Keratinocyte (primary cell): ENCODE measurements around the gene PTPN5. TPM values are rescaled to one million over a fixed set of nuclear protein-coding genes. Genes with fewer than 3 reads are reported as not detected.

Experiments used
- DNase-seq: peaks from one replicate; pipeline ENCODE4 v3.0.0-alpha.2; 2011; ENCODE audit warnings: low read depth, missing footprints, low spot score
- FAIRE-seq: peaks from 2 replicates; lab custom pipeline; 2011; peaks lifted over from hg19 to GRCh38; lab: Jason Lieb, UNC
- H2AFZ ChIP-seq: 2 replicates; pipeline ENCODE4 v1.6.0; 2012; ENCODE audit warnings: low read length, control low read depth, inconsistent platforms; ENCODE audit not compliant: control insufficient read depth
- H3K27ac ChIP-seq: 2 replicates; pipeline ENCODE4 v1.5.1; 2011; ENCODE audit warnings: low read length; ENCODE audit not compliant: control insufficient read depth, insufficient read depth
- H3K27me3 ChIP-seq: 3 replicates; pipeline ENCODE4 v1.6.0; 2011; ENCODE audit warnings: low read length; ENCODE audit not compliant: control insufficient read depth, insufficient read depth; ENCODE audit errors: extremely low read depth
- H3K36me3 ChIP-seq, 2 experiments: 2 replicates in 1 of 2; 3 replicates in 1 of 2; pipeline ENCODE4 v1.5.1; 2011; ENCODE audit warnings: low read length in 2 of 2, mild to moderate bottlenecking in 1 of 2; ENCODE audit not compliant: control insufficient read depth in 2 of 2, insufficient read depth in 2 of 2; ENCODE audit errors: extremely low read depth in 1 of 2
- H3K4me1 ChIP-seq: 3 replicates; pipeline ENCODE4 v1.5.1; 2011; ENCODE audit warnings: low read length; ENCODE audit not compliant: control insufficient read depth, insufficient read depth; ENCODE audit errors: extremely low read depth
- H3K4me2 ChIP-seq: 3 replicates; pipeline ENCODE4 v1.6.0; 2011; ENCODE audit warnings: low read depth, low read length; ENCODE audit not compliant: control insufficient read depth, insufficient read depth; ENCODE audit errors: extremely low read depth
- H3K4me3 ChIP-seq, 3 experiments: fragments of 200-600 bp in 1 of 3; sonication (generic) in 1 of 3; 2 replicates in 2 of 3; 3 replicates in 1 of 3; pipeline ENCODE4 v1.5.1; 2011 to 2016; ENCODE audit warnings: low read length in 3 of 3, mild to moderate bottlenecking in 3 of 3, control low read depth in 2 of 3, inconsistent platforms in 1 of 3, low read depth in 1 of 3, mixed read lengths in 1 of 3, mixed run types in 1 of 3, moderate library complexity in 1 of 3; ENCODE audit not compliant: control insufficient read depth in 2 of 3, insufficient read depth in 2 of 3; ENCODE audit errors: extremely low read depth in 1 of 3
- H3K79me2 ChIP-seq: 2 replicates; pipeline ENCODE4 v1.6.0; 2012; ENCODE audit warnings: low read length; ENCODE audit not compliant: control insufficient read depth, insufficient read depth
- H3K9ac ChIP-seq: 3 replicates; pipeline ENCODE4 v1.6.0; 2011; ENCODE audit warnings: low read length; ENCODE audit not compliant: control insufficient read depth, insufficient read depth; ENCODE audit errors: extremely low read depth
- H3K9me1 ChIP-seq: 3 replicates; pipeline ENCODE4 v1.6.0; 2011; ENCODE audit warnings: low read length; ENCODE audit not compliant: control insufficient read depth, insufficient read depth; ENCODE audit errors: extremely low read depth
- H3K9me3 ChIP-seq: 2 replicates; pipeline ENCODE4 v1.5.1; 2012; ENCODE audit warnings: low read depth, low read length; ENCODE audit not compliant: control insufficient read depth
- H4K20me1 ChIP-seq: 3 replicates; pipeline ENCODE4 v1.6.0; 2011; ENCODE audit warnings: low read length; ENCODE audit not compliant: control insufficient read depth, insufficient read depth; ENCODE audit errors: extremely low read depth
- CTCF ChIP-seq, 3 experiments: IDR thresholded peaks in 1 of 3; conservative IDR thresholded peaks in 1 of 3; optimal IDR thresholded peaks in 1 of 3; 2 replicates in 2 of 3; 3 replicates in 1 of 3; pipeline versions ENCODE3 to v1.5.1; 2011; ENCODE audit warnings: low read length in 3 of 3, mild to moderate bottlenecking in 3 of 3, moderate library complexity in 2 of 3, control low read depth in 1 of 3, inconsistent platforms in 1 of 3; ENCODE audit not compliant: insufficient read depth in 2 of 3; ENCODE audit errors: extremely low read depth in 1 of 3
- EZH2 ChIP-seq: IDR thresholded peaks from one replicate; pipeline ENCODE4 v1.6.1; 2012; ENCODE audit warnings: inconsistent platforms, mild to moderate bottlenecking, low read length, moderate library complexity
- dilution Hi-C: fragments of 300-500 bp; cut with MboI; formaldehyde crosslinking; loops from one replicate; pipeline ENCODE4 v1.7.0; 2020; ENCODE audit warnings: low sequenced_read_pairs; ENCODE audit not compliant: extremely low pct_ligation_motif_present
- polyA plus RNA-seq, 5 experiments: library from polyadenylated mRNA; depleted of rRNA in 3 of 5; stranded (reverse) in 3 of 5; stranded (forward) in 1 of 5; unstranded in 1 of 5; fragments of >200 nt; gene quantifications; 1 replicate in 1 of 5; 2 replicates in 3 of 5; 3 replicates in 1 of 5; pipeline versions ENCODE4 v1.2.1 to v1.2.3, GENCODE V29; 2011 to 2012; ENCODE audit warnings: missing spikeins in 2 of 5, low read depth in 1 of 5, low replicate concordance in 1 of 5

PTPN5 gene
- polyA plus RNA-seq, 1 donor (not counting 4 experiments of a cell fraction or from before 2014, with no cell fraction given): not detected

- dilution Hi-C loops: no loop called here
- Histone ChIP-seq H2AFZ (no peak overlapping the region), H3K36me3 (no peaks in the 10 kb centered on the region), H3K9ac (no peak overlapping the region), H3K27me3 (peaks cover 49% of the 10 kb centered on the region), H3K27ac (no peak overlapping the region), H3K9me1 (no peaks in the 10 kb centered on the region), H3K4me2 (no peak overlapping the region), H4K20me1 (no peaks in the 10 kb centered on the region), H3K4me3 (no peak overlapping the region), H3K9me3 (no peaks in the 10 kb centered on the region), H3K4me1 (no peaks in the 10 kb centered on the region), H3K79me2 (no peaks in the 10 kb centered on the region)
- FAIRE-seq: no peak
- DNase-seq: no peak
- no peak for TF ChIP-seq CTCF (optimal IDR thresholded peaks at IDR 0.05 in 1 of 3, IDR thresholded peaks at IDR 0.05 in 1 of 3, conservative IDR thresholded peaks at IDR 0.05 in 1 of 3; ENCODE audit: extremely low read depth in 1 of 3, insufficient read depth in 2 of 3, low read length in 3 of 3)
- TF ChIP-seq EZH2: no peak
These were observed 1.2 kb upstream of the PTPN5 start for GRCh38 chr11:18792827-18793226.

- H3K9me3 ChIP-seq: no peaks in the 10 kb centered on the region
- no peaks in the 10 kb centered on the region for H3K4me1 ChIP-seq
- H2AFZ ChIP-seq: no peak overlapping the region
- H4K20me1 ChIP-seq: no peaks in the 10 kb centered on the region
- no peaks in the 10 kb centered on the region for H3K79me2 ChIP-seq
- no peak overlapping the region for H3K9ac ChIP-seq
- no peak for DNase-seq
- peak overlapping the region in 2 of 3 experiments; percentile 7 to 22 for H3K4me3 ChIP-seq
- H3K27ac ChIP-seq: no peak overlapping the region
- dilution Hi-C loops: no loop called here
- H3K27me3 ChIP-seq: peaks cover 49% of the 10 kb centered on the region
- H3K9me1 ChIP-seq: no peaks in the 10 kb centered on the region
- H3K36me3 ChIP-seq: no peaks in the 10 kb centered on the region
- TF ChIP-seq EZH2 (peak; percentile 83), CTCF (optimal IDR thresholded peaks at IDR 0.05 in 1 of 3, IDR thresholded peaks at IDR 0.05 in 1 of 3, conservative IDR thresholded peaks at IDR 0.05 in 1 of 3; ENCODE audit: extremely low read depth in 1 of 3, insufficient read depth in 2 of 3, low read length in 3 of 3) (no peak)
- FAIRE-seq: no peak
- H3K4me2 ChIP-seq: peak overlapping the region; percentile 16
These were observed 501 bp upstream of the PTPN5 start for GRCh38 chr11:18791969-18792628.
